ENCODE results near the gene MOXD1.

MOXD1 gene

GRCh38 chr6:132405143-132405915 is 4.1 kb upstream of the MOXD1 start (continued):
- TF ChIP-seq ZNF76 (tag by site-specific recombination; IDR thresholded peaks at IDR 0.05; ENCODE audit: borderline replicate concordance, low read depth): no peak
- TF ChIP-seq SP3 (tag by site-specific recombination; IDR thresholded peaks at IDR 0.05): 0 out of 2 replicates have a peak, but pooled peaks have one; percentile 9
- no peak for TF ChIP-seq ZNF747 (tag by site-specific recombination; IDR thresholded peaks at IDR 0.05)
- no peak for TF ChIP-seq GFI1B (tag by site-specific recombination; IDR thresholded peaks at IDR 0.05)
- no peak for TF ChIP-seq ZNF449 (tag by site-specific recombination; IDR thresholded peaks at IDR 0.05)
- TF ChIP-seq ZNF654 (tag by site-specific recombination; IDR thresholded peaks at IDR 0.05; ENCODE audit: low read depth): 0 out of 2 replicates have a peak, but pooled peaks have one; percentile 5
- TF ChIP-seq ZNF404 (tag by site-specific recombination; IDR thresholded peaks at IDR 0.05): no peak

GRCh38 chr6:132404736-132405135 is 3.5 kb upstream of the MOXD1 start:
- H3K36me3 ChIP-seq (ENCODE audit: control insufficient read depth in 2 of 2, insufficient read depth in 1 of 2, low read length in 2 of 2): no peaks in the 10 kb centered on the region
- no peak overlapping the region for H3K27ac ChIP-seq (ENCODE audit: extremely low read depth, low read depth, low read length)
- H3K4me3 ChIP-seq (ENCODE audit: low read depth, low read length): no peak overlapping the region
- H3K4me1 ChIP-seq (ENCODE audit: control insufficient read depth, insufficient read depth, low read length): peaks cover 22% of the 10 kb centered on the region
- no peaks in the 10 kb centered on the region for H3K9me3 ChIP-seq (ENCODE audit: control insufficient read depth, insufficient read depth, low read depth, low read length)
- CTCF ChIA-PET: interaction anchor here (0.5 to 2.8 kb wide), 10 partner anchors 73 to 993 kb away, joined by 3 to 17 read pairs (median 3); partner anchors contain the start of gene SLC18B1
- POLR2A ChIA-PET: no interaction called here
- no peak for TF ChIP-seq ZNF677 (tag by site-specific recombination; IDR thresholded peaks at IDR 0.05)
- no peak for TF ChIP-seq ZNF341 (tag by site-specific recombination; IDR thresholded peaks at IDR 0.05; ENCODE audit: low read depth)
- TF ChIP-seq ZNF311 (tag by site-specific recombination; IDR thresholded peaks at IDR 0.05; ENCODE audit: borderline replicate concordance): no peak
- TF ChIP-seq BCL11B (tag by site-specific recombination; IDR thresholded peaks at IDR 0.05; ENCODE audit: low read depth): no peak
- no peak for TF ChIP-seq TCF7L2 (IDR thresholded peaks at IDR 0.05; ENCODE audit: borderline replicate concordance, low read depth, low read length)
- peak; percentile 69; the same call in 1 of the 2 replicates for TF ChIP-seq ZBTB17 (tag by site-specific recombination; IDR thresholded peaks at IDR 0.05)
- TF ChIP-seq ZFP3 (tag by site-specific recombination; IDR thresholded peaks at IDR 0.05; ENCODE audit: low read depth): no peak
- TF ChIP-seq PRDM10 (tag by site-specific recombination; IDR thresholded peaks at IDR 0.05): no peak

GRCh38 chr6:132404330-132404729 is 3.1 kb upstream of the MOXD1 start:
- Histone ChIP-seq H3K36me3 (ENCODE audit: control insufficient read depth in 2 of 2, insufficient read depth in 1 of 2, low read length in 2 of 2) (no peaks in the 10 kb centered on the region), H3K27ac (ENCODE audit: extremely low read depth, low read depth, low read length) (no peak overlapping the region)
- CTCF ChIA-PET: interaction anchor here (0.6 to 1.0 kb wide), 3 partner anchors 77 to 394 kb away, joined by 3 to 4 read pairs (median 4); partner anchors contain the start of gene SLC18B1
- TF ChIP-seq ZNF302 (tag by site-specific recombination; IDR thresholded peaks at IDR 0.05; ENCODE audit: low read depth): no peak
- no peak for TF ChIP-seq ZNF658 (tag by site-specific recombination; IDR thresholded peaks at IDR 0.05)
- no peak for TF ChIP-seq HOXA7 (CRISPR knock-in tag; IDR thresholded peaks at IDR 0.05; ENCODE audit: borderline replicate concordance)
- no peak for TF ChIP-seq ZEB2 (tag by site-specific recombination; IDR thresholded peaks at IDR 0.05)
- TF ChIP-seq REST (tag by site-specific recombination; IDR thresholded peaks at IDR 0.05): no peak
- TF ChIP-seq ZNF529 (tag by site-specific recombination; IDR thresholded peaks at IDR 0.05; ENCODE audit: insufficient replicate concordance): no peak
- no peak for TF ChIP-seq EGR2 (tag by site-specific recombination; IDR thresholded peaks at IDR 0.05; ENCODE audit: low read depth)

More at GRCh38 chr6:132404330-132404729, 3.1 kb upstream of the MOXD1 start:
- Histone ChIP-seq H3K4me3 (ENCODE audit: low read depth, low read length) (no peak overlapping the region), H3K4me1 (ENCODE audit: control insufficient read depth, insufficient read depth, low read length) (peaks cover 25% of the 10 kb centered on the region), H3K9me3 (ENCODE audit: control insufficient read depth, insufficient read depth, low read depth, low read length) (no peaks in the 10 kb centered on the region)
- POLR2A ChIA-PET: no interaction called here
